ENCODE data around the gene CDC16.
A peak's percentile ranks its signal among the peaks of the same experiment; 100 is the strongest.
"Not testable (repeated sequence)": the region's sequence is repeated elsewhere in the genome, so short reads cannot be mapped to it uniquely, and the experiment has no call there.

CDC16 gene

GRCh38 chr13:114234645-114235421 lies at the start of gene CDC16:
Gene CDC16, plus strand, starts transcription at chr13:114234897. Its CDS starts 188 bp downstream, at chr13:114235085.
- DNase-seq (ENCODE audit: low spot score): peak; percentile 95

GRCh38 chr13:114185182-114185971 lies 49.3 kb upstream of the CDC16 start:
- DNase-seq (ENCODE audit: low spot score): no peak

GRCh38 chr13:114194853-114195252 lies 39.8 kb upstream of the CDC16 start:
- no peak for DNase-seq (ENCODE audit: low spot score)

GRCh38 chr13:114196629-114197028 lies 38.1 kb upstream of the CDC16 start:
- DNase-seq (ENCODE audit: low spot score): no peak

- no peak for DNase-seq (ENCODE audit: low spot score)
Measured at GRCh38 chr13:114198556-114198955, 36.1 kb upstream of the CDC16 start.

GRCh38 chr13:114199526-114199925 lies 35.2 kb upstream of the CDC16 start:
- DNase-seq (ENCODE audit: low spot score): not testable (repeated sequence)

GRCh38 chr13:114199954-114200353 lies 34.7 kb upstream of the CDC16 start:
- DNase-seq (ENCODE audit: low spot score): no peak

GRCh38 chr13:114200399-114200911 lies 34.2 kb upstream of the CDC16 start:
- no peak for DNase-seq (ENCODE audit: low spot score)

GRCh38 chr13:114202581-114202980 lies 32.1 kb upstream of the CDC16 start:
- DNase-seq (ENCODE audit: low spot score): no peak

GRCh38 chr13:114203536-114203935 lies 31.2 kb upstream of the CDC16 start:
- no peak for DNase-seq (ENCODE audit: low spot score)

GRCh38 chr13:114204894-114205293 lies 29.8 kb upstream of the CDC16 start:
- no peak for DNase-seq (ENCODE audit: low spot score)

GRCh38 chr13:114208134-114208533 lies 26.6 kb upstream of the CDC16 start:
- DNase-seq (ENCODE audit: low spot score): no peak

GRCh38 chr13:114211446-114212157 lies 23.1 kb upstream of the CDC16 start:
- no peak for DNase-seq (ENCODE audit: low spot score)

GRCh38 chr13:114212158-114212495 lies 22.6 kb upstream of the CDC16 start:
- DNase-seq (ENCODE audit: low spot score): no peak

GRCh38 chr13:114213980-114214379 lies 20.7 kb upstream of the CDC16 start:
- DNase-seq (ENCODE audit: low spot score): no peak

- DNase-seq (ENCODE audit: low spot score): no peak
Measured at GRCh38 chr13:114219392-114219791, 15.3 kb upstream of the CDC16 start.

GRCh38 chr13:114222461-114222968 lies 12.2 kb upstream of the CDC16 start:
- DNase-seq (ENCODE audit: low spot score): no peak

- DNase-seq (ENCODE audit: low spot score): no peak
Measured at GRCh38 chr13:114224201-114224600, 10.5 kb upstream of the CDC16 start.

GRCh38 chr13:114225610-114226009 lies 9.1 kb upstream of the CDC16 start:
- DNase-seq (ENCODE audit: low spot score): no peak

- no peak for DNase-seq (ENCODE audit: low spot score)
Measured at GRCh38 chr13:114226088-114226487, 8.6 kb upstream of the CDC16 start.

- DNase-seq (ENCODE audit: low spot score): peak; percentile 89
Measured at GRCh38 chr13:114226699-114227323, 7.9 kb upstream of the CDC16 start.

GRCh38 chr13:114227528-114227927 lies 7.2 kb upstream of the CDC16 start:
- no peak for DNase-seq (ENCODE audit: low spot score)

All from hepatic stellate cell (primary cell).